Thoracic aorta (tissue), 2 donors: ENCODE data around the gene SGMS1. TPM values are rescaled to one million over a fixed set of nuclear protein-coding genes. Genes with fewer than 3 reads are reported as not detected.

ENCODE experiments used
- ATAC-seq: fragments of 150-250 bp; one replicate; pipeline ENCODE4 v1.8.0; 2017; ENCODE audit warnings: low read depth; ENCODE audit not compliant: insufficient number of reproducible peaks, low FRiP score
- DNase-seq: peaks from one replicate; pipeline ENCODE4 v3.0.0-alpha.2; 2020; ENCODE audit warnings: low spot score
- H3K27ac ChIP-seq, 2 donors: fragments of 200-600 bp; sonication (generic); 1 replicate in 1 of 2; 2 replicates in 1 of 2; pipeline ENCODE4 v1.5.1; 2016; ENCODE audit warnings: mild to moderate bottlenecking in 2 of 2, moderate library complexity in 2 of 2
- H3K27me3 ChIP-seq: fragments of 200-600 bp; sonication (generic); replicated peaks from 2 replicates; pipeline ENCODE4 v1.6.0; 2016; ENCODE audit warnings: mild to moderate bottlenecking; ENCODE audit not compliant: insufficient read depth
- H3K36me3 ChIP-seq: fragments of 200-600 bp; sonication (generic); one replicate; pipeline ENCODE4 v1.5.1; 2016
- H3K4me1 ChIP-seq, 2 donors: fragments of 200-600 bp; sonication (generic); 1 replicate in 1 of 2; 2 replicates in 1 of 2; pipeline versions ENCODE4 v1.5.1 to v1.6.0; 2016; ENCODE audit warnings: low read depth in 2 of 2, mild to moderate bottlenecking in 1 of 2; ENCODE audit not compliant: control insufficient read depth in 1 of 2
- H3K4me3 ChIP-seq: fragments of 200-600 bp; sonication (generic); 2 replicates; pipeline ENCODE4 v1.5.1; 2016; ENCODE audit warnings: mild to moderate bottlenecking
- H3K9me3 ChIP-seq: fragments of 200-600 bp; sonication (generic); 2 replicates; pipeline ENCODE4 v1.5.1; 2016
- total RNA-seq, 2 donors: library from RNA; depleted of rRNA; stranded (reverse); fragments of >200 nt; gene quantifications; one replicate each; pipeline versions ENCODE4 v1.1.0 to v1.2.3, GENCODE V29; 2016
- TF ChIP-seq, protein P1 (sequence below): fragments of 200-600 bp; sonication (generic); IDR thresholded peaks from one replicate; pipeline ENCODE4 v1.5.1; 2019; ENCODE audit warnings: antibody characterized with exemption

Gene SGMS1
- total RNA-seq, 2 donors from 2014 or later, result 60.5 to 92.3 TPM

- H3K4me1 ChIP-seq, result peaks cover 25 to 28% of the 10 kb centered on the region in 2 donors
- no peak overlapping the region for H3K27ac ChIP-seq
- H3K4me3 ChIP-seq, result no peak overlapping the region
- no peak for DNase-seq
- H3K27me3 ChIP-seq, result no peaks in the 10 kb centered on the region
- no peak for ATAC-seq
- no peaks in the 10 kb centered on the region for H3K36me3 ChIP-seq
- TF ChIP-seq, protein P1, sequence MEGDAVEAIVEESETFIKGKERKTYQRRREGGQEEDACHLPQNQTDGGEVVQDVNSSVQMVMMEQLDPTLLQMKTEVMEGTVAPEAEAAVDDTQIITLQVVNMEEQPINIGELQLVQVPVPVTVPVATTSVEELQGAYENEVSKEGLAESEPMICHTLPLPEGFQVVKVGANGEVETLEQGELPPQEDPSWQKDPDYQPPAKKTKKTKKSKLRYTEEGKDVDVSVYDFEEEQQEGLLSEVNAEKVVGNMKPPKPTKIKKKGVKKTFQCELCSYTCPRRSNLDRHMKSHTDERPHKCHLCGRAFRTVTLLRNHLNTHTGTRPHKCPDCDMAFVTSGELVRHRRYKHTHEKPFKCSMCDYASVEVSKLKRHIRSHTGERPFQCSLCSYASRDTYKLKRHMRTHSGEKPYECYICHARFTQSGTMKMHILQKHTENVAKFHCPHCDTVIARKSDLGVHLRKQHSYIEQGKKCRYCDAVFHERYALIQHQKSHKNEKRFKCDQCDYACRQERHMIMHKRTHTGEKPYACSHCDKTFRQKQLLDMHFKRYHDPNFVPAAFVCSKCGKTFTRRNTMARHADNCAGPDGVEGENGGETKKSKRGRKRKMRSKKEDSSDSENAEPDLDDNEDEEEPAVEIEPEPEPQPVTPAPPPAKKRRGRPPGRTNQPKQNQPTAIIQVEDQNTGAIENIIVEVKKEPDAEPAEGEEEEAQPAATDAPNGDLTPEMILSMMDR, result no peak
- H3K9me3 ChIP-seq, result no peaks in the 10 kb centered on the region
These were observed 23.5 kb downstream of the SGMS1 start for GRCh38 chr10:50600286-50600685.

DNA sequence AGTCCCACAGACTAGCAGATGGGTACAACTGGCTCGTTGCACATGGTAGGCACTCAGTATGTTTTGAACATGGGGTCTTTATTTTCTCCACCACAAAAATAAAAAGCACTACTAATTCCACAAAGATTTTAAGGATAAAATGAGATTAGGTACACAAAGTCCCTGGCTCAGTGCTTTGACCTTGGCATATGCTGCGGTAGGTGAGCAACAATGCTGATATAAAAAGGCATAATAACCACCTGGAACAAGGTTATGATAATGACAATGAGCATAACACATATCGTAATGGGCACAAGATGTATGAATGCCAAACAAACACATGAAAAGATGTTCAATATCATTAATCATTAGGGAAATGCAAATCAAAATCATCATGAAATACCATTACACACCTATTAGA, 26.9 kb downstream of the SGMS1 start:
- H3K4me3 ChIP-seq, result no peak overlapping the region
- TF ChIP-seq, protein P1, result no peak

GRCh38 chr10:50596456-50596855, 27.3 kb downstream of the SGMS1 start:
- ATAC-seq, result no peak
- DNase-seq, result no peak
- Histone ChIP-seq H3K4me1 (peaks cover 2 to 7% of the 10 kb centered on the region in 2 donors), H3K9me3 (no peaks in the 10 kb centered on the region), H3K27me3 (no peaks in the 10 kb centered on the region), H3K36me3 (no peaks in the 10 kb centered on the region), H3K27ac (no peak overlapping the region), H3K4me3 (no peak overlapping the region)
- TF ChIP-seq, protein P1, result no peak

More for the DNA sequence above, 26.9 kb downstream of the SGMS1 start:
- H3K4me1 ChIP-seq, result peaks cover 4 to 7% of the 10 kb centered on the region in 2 donors
- H3K27ac ChIP-seq, result no peak overlapping the region
- H3K27me3 ChIP-seq, result no peaks in the 10 kb centered on the region
- ATAC-seq (no peak), DNase-seq (no peak)
- H3K36me3 ChIP-seq, result no peaks in the 10 kb centered on the region
- no peaks in the 10 kb centered on the region for H3K9me3 ChIP-seq

- Histone ChIP-seq H3K27me3 (no peaks in the 10 kb centered on the region), H3K9me3 (no peaks in the 10 kb centered on the region), H3K4me1 (peaks cover 0 to 7% of the 10 kb centered on the region in 2 donors), H3K36me3 (no peaks in the 10 kb centered on the region), H3K4me3 (no peak overlapping the region), H3K27ac (no peak overlapping the region)
- no peak for ATAC-seq
- DNase-seq, result no peak
- TF ChIP-seq, protein P1, result no peak
These were observed 28.0 kb downstream of the SGMS1 start for GRCh38 chr10:50595785-50596184.

DNA sequence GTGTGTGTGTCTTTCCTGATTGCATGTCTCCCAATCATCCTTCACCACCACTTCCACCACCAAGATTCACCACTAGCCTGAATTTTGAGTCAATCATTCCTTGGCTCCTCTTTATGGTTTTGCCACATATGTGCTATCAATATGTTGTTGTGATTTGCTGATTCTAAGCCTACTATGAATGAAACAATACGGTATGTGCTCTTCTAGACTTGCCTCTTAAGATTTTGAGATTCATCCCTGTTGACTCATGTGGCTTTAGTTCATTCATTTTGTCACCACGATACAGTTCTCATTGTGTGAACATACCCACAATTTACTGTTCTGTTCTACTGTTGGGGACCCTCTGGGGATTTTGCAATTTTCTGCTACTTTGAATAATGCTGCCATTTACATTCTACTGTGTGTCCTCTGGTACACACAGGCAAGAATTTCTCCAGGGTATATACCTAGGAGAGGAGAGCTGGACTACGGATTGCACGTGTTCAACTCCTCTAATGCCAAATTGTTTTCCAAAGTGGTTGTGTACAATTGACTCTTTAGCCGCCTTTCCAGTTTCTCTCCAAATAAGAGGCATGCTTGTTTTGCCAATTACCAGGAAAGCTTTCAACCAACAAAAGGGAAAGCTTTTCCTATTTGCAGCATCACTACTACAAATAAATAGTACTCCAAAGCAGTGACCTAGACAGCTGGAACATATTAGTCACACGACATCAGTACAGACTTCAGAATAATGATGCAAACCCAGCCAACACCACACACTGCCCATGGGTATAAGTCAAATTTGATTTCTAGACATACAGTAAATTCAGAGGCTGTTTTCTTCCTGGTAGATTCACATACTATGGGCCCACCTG, 30.0 kb downstream of the SGMS1 start:
- Histone ChIP-seq H3K27me3 (no peaks in the 10 kb centered on the region), H3K4me3 (no peak overlapping the region), H3K36me3 (peaks cover 6% of the 10 kb centered on the region), H3K4me1 (peaks cover 0 to 7% of the 10 kb centered on the region in 2 donors), H3K9me3 (no peaks in the 10 kb centered on the region), H3K27ac (no peak overlapping the region)
- ATAC-seq, result no peak
- TF ChIP-seq, protein P1, result no peak
- no peak for DNase-seq
